NCI-H128 (cell line): ENCODE measurements around the gene PDGFD.

Experiments
- DNase-seq: peaks from one replicate; lab custom pipeline; 2025; ENCODE audit not compliant: unreplicated experiment; lab: John Stamatoyannopoulos, UW

The PDGFD gene

GRCh38 chr11:103893371-103893770, 270.6 kb downstream of the PDGFD start:
- DNase-seq: no peak

GRCh38 chr11:103892603-103893002, 271.3 kb downstream of the PDGFD start:
- DNase-seq: no peak

- no peak for DNase-seq
These were observed 273.3 kb downstream of the PDGFD start for GRCh38 chr11:103890654-103891053.

GRCh38 chr11:103889679-103890078, 274.3 kb downstream of the PDGFD start:
- DNase-seq: no peak

- DNase-seq: no peak
These were observed 275.4 kb downstream of the PDGFD start for GRCh38 chr11:103888541-103888951.

- no peak for DNase-seq
These were observed 276.8 kb downstream of the PDGFD start for GRCh38 chr11:103887001-103887658.

GRCh38 chr11:103883856-103884255, 280.1 kb downstream of the PDGFD start:
- no peak for DNase-seq

GRCh38 chr11:103883291-103883690, 280.7 kb downstream of the PDGFD start:
- DNase-seq: no peak

GRCh38 chr11:103881584-103881983, 282.4 kb downstream of the PDGFD start:
- no peak for DNase-seq

- no peak for DNase-seq
These were observed 283.0 kb downstream of the PDGFD start for GRCh38 chr11:103880968-103881367.

GRCh38 chr11:103878646-103879045, 285.3 kb downstream of the PDGFD start:
- DNase-seq: no peak

- no peak for DNase-seq
These were observed 286.7 kb downstream of the PDGFD start for GRCh38 chr11:103877221-103877620.

GRCh38 chr11:103875855-103876510, 288.0 kb downstream of the PDGFD start:
- DNase-seq: no peak

- DNase-seq: no peak
These were observed 291.2 kb downstream of the PDGFD start for GRCh38 chr11:103872748-103873147.

- no peak for DNase-seq
These were observed 291.9 kb downstream of the PDGFD start for GRCh38 chr11:103871923-103872551.

- DNase-seq: no peak
These were observed 293.1 kb downstream of the PDGFD start for GRCh38 chr11:103870821-103871309.

- DNase-seq: no peak
These were observed 296.5 kb downstream of the PDGFD start for GRCh38 chr11:103867481-103867880.

GRCh38 chr11:103863497-103863896, 300.4 kb downstream of the PDGFD start:
- DNase-seq: no peak

- DNase-seq: no peak
These were observed 301.2 kb downstream of the PDGFD start for GRCh38 chr11:103862802-103863174.

- no peak for DNase-seq
These were observed 301.7 kb downstream of the PDGFD start for GRCh38 chr11:103862094-103862801.
